H1 (cell line): Measurements from ENCODE around the gene TAC4. TPM values are rescaled to one million over a fixed set of nuclear protein-coding genes. Genes with fewer than 3 reads are reported as not detected.

Experiments
- CBX8 ChIP-seq: fragments of 300-800, 300-1000 bp; sonication (generic); IDR thresholded peaks from 2 replicates; pipeline ENCODE4 v1.7.1; 2016; ENCODE audit warnings: low read depth, low read length, borderline replicate concordance
- CHD7 ChIP-seq: fragments of 300-600 bp; sonication (generic); IDR thresholded peaks from 2 replicates; pipeline ENCODE4 v1.7.1; 2012; ENCODE audit warnings: low read length, moderate library complexity, mild to moderate bottlenecking, inconsistent platforms; ENCODE audit not compliant: insufficient replicate concordance
- EP300 ChIP-seq, 2 experiments: IDR thresholded peaks; 1 replicate in 1 of 2; 2 replicates in 1 of 2; pipeline ENCODE4 v1.6.1; 2011 to 2012; ENCODE audit warnings: low read depth in 2 of 2, low read length in 2 of 2, mild to moderate bottlenecking in 2 of 2, borderline replicate concordance in 1 of 2, inconsistent platforms in 1 of 2, moderate library complexity in 1 of 2
- HDAC2 ChIP-seq, 2 experiments: fragments of 300-600 bp in 1 of 2; sonication (generic) in 1 of 2; IDR thresholded peaks; 2 replicates each; pipeline ENCODE4 v1.6.1; 2011 to 2012; ENCODE audit warnings: low read depth in 2 of 2, low read length in 2 of 2, mild to moderate bottlenecking in 2 of 2, moderate library complexity in 2 of 2, borderline replicate concordance in 1 of 2, inconsistent platforms in 1 of 2
- MAFK ChIP-seq: IDR thresholded peaks from 2 replicates; pipeline ENCODE4 v1.6.1; 2012; ENCODE audit warnings: low read depth, mild to moderate bottlenecking, improper control_type of control experiment, low read length
- RBBP5 ChIP-seq: IDR thresholded peaks from 2 replicates; pipeline ENCODE4 v1.7.1; 2012; ENCODE audit warnings: low read depth, mild to moderate bottlenecking, inconsistent platforms, low read length, moderate library complexity, borderline replicate concordance
- SIRT6 ChIP-seq: IDR thresholded peaks from one replicate; pipeline ENCODE4 v1.7.1; 2012; ENCODE audit warnings: low read length, inconsistent platforms
- SP4 ChIP-seq: IDR thresholded peaks from 2 replicates; pipeline ENCODE4 v1.6.1; 2012; ENCODE audit warnings: low read length, inconsistent platforms
- TEAD4 ChIP-seq: IDR thresholded peaks from 2 replicates; pipeline ENCODE4 v1.6.1; 2012; ENCODE audit warnings: low read depth, low read length, inconsistent platforms, mixed read lengths
- polyA plus RNA-seq, 7 experiments: library from polyadenylated mRNA; depleted of rRNA in 3 of 7; stranded (reverse) in 5 of 7; unstranded in 2 of 7; fragments of >200 nt in 5 of 7; fragments of 200-250 nt in 2 of 7; gene quantifications; 1 replicate in 5 of 7; 2 replicates in 1 of 7; 4 replicates in 1 of 7; pipeline versions ENCODE4 v1.2.1 to v1.2.3, GENCODE V29; 2011 to 2013; ENCODE audit warnings: missing spikeins in 2 of 7, mixed read lengths in 2 of 7
- total RNA-seq: library from RNA; stranded (reverse); fragmentation: NEBNext Ultra II Directional; extraction: Animal tissue kit (Norgen Biotek cat#: 25700); gene quantifications from 2 replicates; pipeline ENCODE4 v1.2.1, GENCODE V29; 2021

The TAC4 gene
- total and polyA plus RNA-seq, 2 of the 8 experiments (the other 6 are each of a cell fraction or from before 2014, with no cell fraction given), result 0.15 TPM; not detected in 1

- no peak for TF ChIP-seq CHD7
- TF ChIP-seq TEAD4, result no peak
- TF ChIP-seq SIRT6, result no peak
- 0 out of 4 replicates have a peak, but pooled peaks of 1 of the 2 experiments have one; percentile 61 for TF ChIP-seq HDAC2 (IDR thresholded peaks at IDR 0.05; ENCODE audit: borderline replicate concordance in 1 of 2, low read depth in 2 of 2, low read length in 2 of 2)
- TF ChIP-seq RBBP5, result no peak
- TF ChIP-seq MAFK, result no peak
- no peak for TF ChIP-seq CBX8
- no peak for TF ChIP-seq SP4
- no peak for TF ChIP-seq EP300 (IDR thresholded peaks at IDR 0.05; ENCODE audit: borderline replicate concordance in 1 of 2, low read depth in 2 of 2, low read length in 2 of 2)
These were observed 3.8 kb upstream of the TAC4 start (continued) for GRCh38 chr17:49851387-49852291.
